ENCODE measurements around the gene CRISP1.

Gene CRISP1

GRCh38 chr6:49866485-49866943 is at the start of gene CRISP1:
TSS of gene CRISP1 (minus strand) at chr6:49866535. CDS start at chr6:49857400, 9,135 bp downstream.
- H3K9me3 ChIP-seq = no peaks in the 10 kb centered on the region
- H3K27ac ChIP-seq = no peak within 1 kb of the TSS
- H3K4me1 ChIP-seq = no peaks in the 10 kb centered on the region
- H3K4me3 ChIP-seq = no peak within 1 kb of the TSS
- H3K27me3 ChIP-seq = no peaks in the 10 kb centered on the region
- no peak for DNase-seq
- no peaks in the 10 kb centered on the region for H3K36me3 ChIP-seq
- TF ChIP-seq, protein P1, sequence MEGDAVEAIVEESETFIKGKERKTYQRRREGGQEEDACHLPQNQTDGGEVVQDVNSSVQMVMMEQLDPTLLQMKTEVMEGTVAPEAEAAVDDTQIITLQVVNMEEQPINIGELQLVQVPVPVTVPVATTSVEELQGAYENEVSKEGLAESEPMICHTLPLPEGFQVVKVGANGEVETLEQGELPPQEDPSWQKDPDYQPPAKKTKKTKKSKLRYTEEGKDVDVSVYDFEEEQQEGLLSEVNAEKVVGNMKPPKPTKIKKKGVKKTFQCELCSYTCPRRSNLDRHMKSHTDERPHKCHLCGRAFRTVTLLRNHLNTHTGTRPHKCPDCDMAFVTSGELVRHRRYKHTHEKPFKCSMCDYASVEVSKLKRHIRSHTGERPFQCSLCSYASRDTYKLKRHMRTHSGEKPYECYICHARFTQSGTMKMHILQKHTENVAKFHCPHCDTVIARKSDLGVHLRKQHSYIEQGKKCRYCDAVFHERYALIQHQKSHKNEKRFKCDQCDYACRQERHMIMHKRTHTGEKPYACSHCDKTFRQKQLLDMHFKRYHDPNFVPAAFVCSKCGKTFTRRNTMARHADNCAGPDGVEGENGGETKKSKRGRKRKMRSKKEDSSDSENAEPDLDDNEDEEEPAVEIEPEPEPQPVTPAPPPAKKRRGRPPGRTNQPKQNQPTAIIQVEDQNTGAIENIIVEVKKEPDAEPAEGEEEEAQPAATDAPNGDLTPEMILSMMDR (IDR thresholded peaks at IDR 0.05) = no peak
- intact Hi-C loops (cut with DNase I; ENCODE audit: low total_unique reads) = no loop called here

DNA sequence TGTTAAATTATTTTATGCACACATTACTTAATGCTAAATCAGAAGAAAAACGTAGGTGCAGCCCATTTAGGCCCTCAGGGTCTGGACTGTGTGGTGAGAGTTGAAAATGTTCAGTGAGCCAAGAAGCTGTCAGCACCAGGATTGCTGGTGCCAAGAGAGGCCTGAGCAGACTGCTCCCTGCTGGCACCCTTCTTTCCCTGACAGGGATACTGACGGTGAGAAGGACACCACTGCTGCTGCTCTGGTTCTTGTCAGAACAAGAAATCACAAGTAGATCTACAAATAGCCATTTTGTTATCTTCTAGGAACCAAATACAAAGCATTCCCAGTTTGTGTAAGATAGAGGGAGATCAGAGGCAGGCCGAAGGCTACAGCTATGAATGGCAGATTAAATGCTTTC is 48.7 kb upstream of the CRISP1 start:
- Histone ChIP-seq H3K4me3 (no peak overlapping the region), H3K4me1 (no peaks in the 10 kb centered on the region), H3K27ac (no peak overlapping the region), H3K9me3 (no peaks in the 10 kb centered on the region), H3K27me3 (no peaks in the 10 kb centered on the region), H3K36me3 (no peaks in the 10 kb centered on the region)
- intact Hi-C loops (cut with DNase I; ENCODE audit: low total_unique reads) = no loop called here
- TF ChIP-seq, protein P1 (IDR thresholded peaks at IDR 0.05) = no peak
- DNase-seq = no peak

DNA sequence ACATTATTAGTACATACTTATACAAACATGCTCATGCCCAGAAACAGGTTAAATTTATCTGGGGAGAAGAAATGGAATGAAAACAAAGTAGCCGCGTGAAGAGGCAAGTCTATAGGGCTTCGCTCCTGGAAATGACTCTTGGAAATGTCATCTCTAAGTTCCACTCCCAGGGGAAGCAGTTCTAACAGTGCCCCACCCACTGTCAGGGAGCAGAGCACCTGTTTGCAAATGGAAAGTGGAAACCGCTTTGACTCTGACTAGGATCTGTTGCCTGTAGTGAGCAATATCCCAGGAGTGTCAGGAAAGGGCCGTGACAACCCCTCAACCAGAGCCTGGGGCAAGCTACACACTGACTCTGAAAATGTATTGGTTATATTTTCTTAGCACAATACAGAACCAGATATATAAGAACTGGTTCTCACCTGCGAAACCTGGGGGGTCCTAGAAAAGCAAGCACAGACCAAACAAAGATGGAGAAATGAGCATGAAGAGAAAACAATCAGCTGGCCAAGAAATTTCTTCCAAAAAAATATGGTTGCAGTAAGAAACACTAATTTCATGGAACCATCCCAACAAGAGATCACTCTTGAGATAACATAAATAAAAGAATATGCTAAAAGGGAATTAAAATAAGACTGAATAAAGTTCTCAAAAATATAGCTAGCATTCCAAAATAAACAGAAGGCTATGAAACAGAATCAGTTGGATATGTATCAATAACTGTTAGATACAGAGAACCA is 47.5 kb upstream of the CRISP1 start:
- H3K27me3 ChIP-seq = no peaks in the 10 kb centered on the region
- intact Hi-C loops (cut with DNase I; ENCODE audit: low total_unique reads) = no loop called here
- no peak overlapping the region for H3K4me3 ChIP-seq
- no peak for DNase-seq
- TF ChIP-seq, protein P1 (IDR thresholded peaks at IDR 0.05) = no peak
- no peak overlapping the region for H3K27ac ChIP-seq
- H3K9me3 ChIP-seq = no peaks in the 10 kb centered on the region
- H3K36me3 ChIP-seq = no peaks in the 10 kb centered on the region
- H3K4me1 ChIP-seq = no peaks in the 10 kb centered on the region

- DNase-seq = no peak
- no peaks in the 10 kb centered on the region for H3K36me3 ChIP-seq
- H3K27ac ChIP-seq = no peak overlapping the region
- no peaks in the 10 kb centered on the region for H3K9me3 ChIP-seq
- H3K4me1 ChIP-seq = no peaks in the 10 kb centered on the region
- H3K27me3 ChIP-seq = no peaks in the 10 kb centered on the region
- TF ChIP-seq, protein P1 (IDR thresholded peaks at IDR 0.05) = no peak
- no peak overlapping the region for H3K4me3 ChIP-seq
- intact Hi-C loops (cut with DNase I; ENCODE audit: low total_unique reads) = no loop called here
These were observed 45.9 kb upstream of the CRISP1 start for GRCh38 chr6:49912196-49912595.

GRCh38 chr6:49911252-49911651 is 44.9 kb upstream of the CRISP1 start:
- Histone ChIP-seq H3K27ac (no peak overlapping the region), H3K27me3 (no peaks in the 10 kb centered on the region), H3K4me3 (no peak overlapping the region), H3K4me1 (no peaks in the 10 kb centered on the region), H3K9me3 (no peaks in the 10 kb centered on the region), H3K36me3 (no peaks in the 10 kb centered on the region)
- intact Hi-C loops (cut with DNase I; ENCODE audit: low total_unique reads) = no loop called here
- no peak for DNase-seq
- TF ChIP-seq, protein P1 (IDR thresholded peaks at IDR 0.05) = no peak

Measured in tibial artery (tissue), 4 donors.